HepG2 (cell line): ENCODE measurements around the gene RNLS. TPM values are rescaled to one million over a fixed set of nuclear protein-coding genes. Genes with fewer than 3 reads are reported as not detected.

Source experiments
- ADNP ChIP-seq: sonication (generic); formaldehyde crosslinking; IDR thresholded peaks from 2 replicates; pipeline ENCODE4 v1.4.0; 2020; ENCODE audit warnings: missing genetic modification reagents
- ATAD3A ChIP-seq: sonication (generic); formaldehyde crosslinking; IDR thresholded peaks from 2 replicates; pipeline ENCODE4 v1.4.0; 2020; ENCODE audit warnings: missing genetic modification reagents
- CEBPG ChIP-seq: IDR thresholded peaks from 2 replicates; pipeline ENCODE4 v1.6.1; 2016
- ZNF629 ChIP-seq: sonication (generic); formaldehyde crosslinking; conservative IDR thresholded peaks from 2 replicates; pipeline ENCODE4 v1.5.0; 2020; ENCODE audit warnings: missing genetic modification reagents
- ZNF724P ChIP-seq: sonication (generic); formaldehyde crosslinking; IDR thresholded peaks from 2 replicates; pipeline ENCODE4 v1.8.0; 2022; ENCODE audit warnings: missing genetic modification reagents, borderline replicate concordance
- polyA plus RNA-seq, 8 experiments: library from polyadenylated mRNA; depleted of rRNA in 3 of 8; stranded (reverse) in 7 of 8; unstranded in 1 of 8; fragments of >200 nt; fragmentation: Illumina TruSeq in 4 of 8; extraction: Trizol in 4 of 8; gene quantifications; 2 replicates each; pipeline versions ENCODE4 v1.2.1 to v1.2.3, GENCODE V29; 2011 to 2016; ENCODE audit warnings: low read depth in 4 of 8, missing spikeins in 1 of 8, mixed read lengths in 1 of 8; ENCODE audit not compliant: insufficient read depth in 1 of 8
- total RNA-seq, 5 experiments: library from RNA; depleted of rRNA; stranded (reverse); fragments of >200 nt; fragmentation: Illumina TruSeq; extraction: Trizol; gene quantifications; 2 replicates each; pipeline ENCODE4 v1.2.3, GENCODE V29; 2016; ENCODE audit warnings: low read depth in 1 of 5
- TF ChIP-seq, protein P1 (sequence below): sonication (generic); formaldehyde crosslinking; IDR thresholded peaks from 2 replicates; pipeline ENCODE4 v1.5.1; 2020; ENCODE audit warnings: missing genetic modification reagents, mild to moderate bottlenecking, borderline replicate concordance
- TF ChIP-seq, protein P2 (sequence below): sonication (generic); formaldehyde crosslinking; IDR thresholded peaks from 2 replicates; pipeline ENCODE4 v1.4.0; 2020; ENCODE audit warnings: missing genetic modification reagents
- TF ChIP-seq, protein P3 (sequence below): sonication (generic); formaldehyde crosslinking; IDR thresholded peaks from 2 replicates; pipeline ENCODE4 v1.4.0; 2020; ENCODE audit warnings: low read depth, mild to moderate bottlenecking, missing genetic modification reagents

The RNLS gene
- total and polyA plus RNA-seq, 2 of the 13 experiments (the other 11 are each of a cell fraction or from before 2014, with no cell fraction given), result not detected

DNA sequence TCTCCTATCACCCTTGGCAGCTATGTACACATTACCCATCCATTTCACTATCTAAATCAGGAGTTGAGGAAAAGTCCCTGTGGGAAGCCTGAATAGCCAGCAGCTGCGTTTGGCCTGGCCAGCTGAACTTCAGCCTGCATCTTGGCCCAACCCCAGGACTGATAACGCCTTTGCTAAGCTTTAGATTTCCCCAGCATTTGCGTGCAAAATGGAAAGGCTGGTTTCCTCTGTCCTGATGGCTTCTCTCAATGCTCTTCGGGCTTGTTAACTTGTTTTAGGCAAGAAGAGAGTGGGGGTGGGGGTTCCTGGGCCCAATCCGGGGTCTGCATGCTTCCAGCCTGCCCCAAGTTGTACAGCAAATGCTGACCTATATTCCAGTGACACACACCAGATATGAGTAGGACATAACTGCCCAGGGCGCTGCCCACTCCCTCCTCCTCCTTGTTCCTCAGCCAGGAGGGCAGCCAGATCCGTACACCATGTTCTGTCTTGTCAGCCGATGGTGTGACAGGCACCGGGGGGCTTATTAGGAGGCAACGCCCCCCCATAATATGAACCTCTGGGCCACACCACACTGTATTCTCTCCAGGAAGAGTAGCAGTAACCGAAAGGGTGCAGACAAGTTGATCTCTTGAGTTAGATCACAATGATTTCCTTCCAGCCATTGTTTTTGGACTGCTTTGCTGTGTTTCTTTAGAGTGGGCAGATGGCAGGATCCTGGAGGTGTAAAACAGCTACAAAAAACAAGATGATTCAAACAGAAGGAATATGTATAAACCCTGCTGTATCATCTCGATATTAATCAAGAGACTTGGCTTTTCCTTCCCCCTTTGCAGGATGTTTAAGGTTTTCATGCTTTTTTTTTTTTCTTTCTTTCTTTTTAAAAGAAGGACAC, 339.0 kb downstream of the RNLS start (continued):
- TF ChIP-seq, protein P1, sequence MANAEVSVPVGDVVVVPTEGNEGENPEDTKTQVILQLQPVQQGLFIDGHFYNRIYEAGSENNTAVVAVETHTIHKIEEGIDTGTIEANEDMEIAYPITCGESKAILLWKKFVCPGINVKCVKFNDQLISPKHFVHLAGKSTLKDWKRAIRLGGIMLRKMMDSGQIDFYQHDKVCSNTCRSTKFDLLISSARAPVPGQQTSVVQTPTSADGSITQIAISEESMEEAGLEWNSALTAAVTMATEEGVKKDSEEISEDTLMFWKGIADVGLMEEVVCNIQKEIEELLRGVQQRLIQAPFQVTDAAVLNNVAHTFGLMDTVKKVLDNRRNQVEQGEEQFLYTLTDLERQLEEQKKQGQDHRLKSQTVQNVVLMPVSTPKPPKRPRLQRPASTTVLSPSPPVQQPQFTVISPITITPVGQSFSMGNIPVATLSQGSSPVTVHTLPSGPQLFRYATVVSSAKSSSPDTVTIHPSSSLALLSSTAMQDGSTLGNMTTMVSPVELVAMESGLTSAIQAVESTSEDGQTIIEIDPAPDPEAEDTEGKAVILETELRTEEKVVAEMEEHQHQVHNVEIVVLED (CRISPR knock-in tag), result no peak
- TF ChIP-seq, protein P2, sequence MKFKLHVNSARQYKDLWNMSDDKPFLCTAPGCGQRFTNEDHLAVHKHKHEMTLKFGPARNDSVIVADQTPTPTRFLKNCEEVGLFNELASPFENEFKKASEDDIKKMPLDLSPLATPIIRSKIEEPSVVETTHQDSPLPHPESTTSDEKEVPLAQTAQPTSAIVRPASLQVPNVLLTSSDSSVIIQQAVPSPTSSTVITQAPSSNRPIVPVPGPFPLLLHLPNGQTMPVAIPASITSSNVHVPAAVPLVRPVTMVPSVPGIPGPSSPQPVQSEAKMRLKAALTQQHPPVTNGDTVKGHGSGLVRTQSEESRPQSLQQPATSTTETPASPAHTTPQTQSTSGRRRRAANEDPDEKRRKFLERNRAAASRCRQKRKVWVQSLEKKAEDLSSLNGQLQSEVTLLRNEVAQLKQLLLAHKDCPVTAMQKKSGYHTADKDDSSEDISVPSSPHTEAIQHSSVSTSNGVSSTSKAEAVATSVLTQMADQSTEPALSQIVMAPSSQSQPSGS, result no peak
- TF ChIP-seq CEBPG (CRISPR knock-in tag) (no peak), ATAD3A (no peak), ZNF724P (no peak), ADNP (CRISPR knock-in tag) (no peak), ZNF629 (CRISPR knock-in tag) (no peak)
- TF ChIP-seq, protein P3, sequence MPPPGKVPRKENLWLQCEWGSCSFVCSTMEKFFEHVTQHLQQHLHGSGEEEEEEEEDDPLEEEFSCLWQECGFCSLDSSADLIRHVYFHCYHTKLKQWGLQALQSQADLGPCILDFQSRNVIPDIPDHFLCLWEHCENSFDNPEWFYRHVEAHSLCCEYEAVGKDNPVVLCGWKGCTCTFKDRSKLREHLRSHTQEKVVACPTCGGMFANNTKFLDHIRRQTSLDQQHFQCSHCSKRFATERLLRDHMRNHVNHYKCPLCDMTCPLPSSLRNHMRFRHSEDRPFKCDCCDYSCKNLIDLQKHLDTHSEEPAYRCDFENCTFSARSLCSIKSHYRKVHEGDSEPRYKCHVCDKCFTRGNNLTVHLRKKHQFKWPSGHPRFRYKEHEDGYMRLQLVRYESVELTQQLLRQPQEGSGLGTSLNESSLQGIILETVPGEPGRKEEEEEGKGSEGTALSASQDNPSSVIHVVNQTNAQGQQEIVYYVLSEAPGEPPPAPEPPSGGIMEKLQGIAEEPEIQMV (CRISPR knock-in tag), result no peak
